K562 (cell line): ENCODE results near the gene SLC25A4.

Source experiments
- ATF3 ChIP-seq, 2 experiments: fragments of 450-650 bp in 1 of 2; sonication (generic) in 1 of 2; formaldehyde crosslinking in 1 of 2; IDR thresholded peaks in 1 of 2; conservative IDR thresholded peaks in 1 of 2; 2 replicates each; pipeline versions ENCODE4 v1.6.1 to v1.8.1; 2016 to 2023; ENCODE audit warnings: mild to moderate bottlenecking in 2 of 2, moderate library complexity in 2 of 2, inconsistent platforms in 1 of 2, missing genetic modification reagents in 1 of 2
- HMG20B ChIP-seq: fragments of 250-450 bp; sonication (Bioruptor Pico); IDR thresholded peaks from 2 replicates; pipeline ENCODE4 v1.5.0; 2021; ENCODE audit warnings: mild to moderate bottlenecking
- NFIX ChIP-seq: fragments of 250-450 bp; sonication (Bioruptor Pico); IDR thresholded peaks from 2 replicates; pipeline ENCODE4 v1.4.0; 2020; ENCODE audit warnings: low read depth, mild to moderate bottlenecking, moderate library complexity
- PRDM10 ChIP-seq: fragments of 450-650 bp; IDR thresholded peaks from 2 replicates; pipeline ENCODE4 v1.6.1; 2018; ENCODE audit not compliant: partially characterized antibody
- TF ChIP-seq, protein P1 (sequence below): fragments of 250-450 bp; sonication (Bioruptor Pico); IDR thresholded peaks from 2 replicates; pipeline ENCODE4 v1.5.0; 2020; ENCODE audit warnings: mild to moderate bottlenecking, borderline replicate concordance

- TF ChIP-seq NFIX (CRISPR knock-in tag) = no peak
- no peak for TF ChIP-seq PRDM10
- no peak for TF ChIP-seq ATF3 (IDR thresholded peaks at IDR 0.05)
- no peak for TF ChIP-seq ATF3 (CRISPR knock-in tag; conservative IDR thresholded peaks at IDR 0.05)
- TF ChIP-seq, protein P1, sequence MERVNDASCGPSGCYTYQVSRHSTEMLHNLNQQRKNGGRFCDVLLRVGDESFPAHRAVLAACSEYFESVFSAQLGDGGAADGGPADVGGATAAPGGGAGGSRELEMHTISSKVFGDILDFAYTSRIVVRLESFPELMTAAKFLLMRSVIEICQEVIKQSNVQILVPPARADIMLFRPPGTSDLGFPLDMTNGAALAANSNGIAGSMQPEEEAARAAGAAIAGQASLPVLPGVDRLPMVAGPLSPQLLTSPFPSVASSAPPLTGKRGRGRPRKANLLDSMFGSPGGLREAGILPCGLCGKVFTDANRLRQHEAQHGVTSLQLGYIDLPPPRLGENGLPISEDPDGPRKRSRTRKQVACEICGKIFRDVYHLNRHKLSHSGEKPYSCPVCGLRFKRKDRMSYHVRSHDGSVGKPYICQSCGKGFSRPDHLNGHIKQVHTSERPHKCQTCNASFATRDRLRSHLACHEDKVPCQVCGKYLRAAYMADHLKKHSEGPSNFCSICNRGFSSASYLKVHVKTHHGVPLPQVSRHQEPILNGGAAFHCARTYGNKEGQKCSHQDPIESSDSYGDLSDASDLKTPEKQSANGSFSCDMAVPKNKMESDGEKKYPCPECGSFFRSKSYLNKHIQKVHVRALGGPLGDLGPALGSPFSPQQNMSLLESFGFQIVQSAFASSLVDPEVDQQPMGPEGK = no peak
- TF ChIP-seq HMG20B (CRISPR knock-in tag) = no peak
Measured at GRCh38 chr4:185120631-185120946, 22.5 kb upstream of the SLC25A4 start.
